Measurements from ENCODE around the gene RITA1. TPM values are rescaled to one million over a fixed set of nuclear protein-coding genes. Genes with fewer than 3 reads are reported as not detected.

RITA1 gene
- total and polyA plus RNA-seq, 10 of the 15 experiments (the other 5 are each of a cell fraction or from before 2014, with no cell fraction given), result 2.3 to 39.9 (median 24.8) TPM

- H2AFZ ChIP-seq (ENCODE audit: control insufficient read depth, low read depth, low read length), result peak overlapping the region; percentile 97
- TF ChIP-seq SUPT20H (IDR thresholded peaks at IDR 0.05; ENCODE audit: borderline replicate concordance, control insufficient read depth, low read depth, low read length) (no peak), POLR2AphosphoS2 (IDR thresholded peaks at IDR 0.05; ENCODE audit: low read depth, low read length) (no peak), ZNF217 (IDR thresholded peaks at IDR 0.05) (peak; percentile 78; the same call in 1 of the 2 replicates), ATF7 (IDR thresholded peaks at IDR 0.05; ENCODE audit: low read depth) (no peak), ZBTB40 (IDR thresholded peaks at IDR 0.05; ENCODE audit: borderline replicate concordance) (no peak), BACH1 (IDR thresholded peaks at IDR 0.05; ENCODE audit: borderline replicate concordance) (no peak), MXI1 (IDR thresholded peaks at IDR 0.05; ENCODE audit: low read depth, low read length) (peak; percentile 32; the same call in 1 of the 2 replicates), MAX (IDR thresholded peaks at IDR 0.05; ENCODE audit: low read depth, low read length) (no peak), CUX1 (IDR thresholded peaks at IDR 0.05; ENCODE audit: insufficient replicate concordance, low read depth, low read length) (no peak), RAD51 (IDR thresholded peaks at IDR 0.05) (peak; percentile 67)
Measured at GRCh38 chr12:113186033-113186365, 478 bp downstream of the RITA1 start.

More at GRCh38 chr12:113186033-113186365, 478 bp downstream of the RITA1 start:
- SMC1A ChIA-PET (ENCODE audit: uncharacterized antibody, unreplicated experiment), result interaction anchor here (0.8 to 4.4 kb wide), 10 partner anchors 9 to 236 kb away, joined by 3 to 24 read pairs (median 6); partner anchors contain the start of genes SDSL and SLC8B1
- ATAC-seq (peak; percentile 7), FAIRE-seq (no peak), DNase-seq (ENCODE audit: low read depth, low spot score) (no peak)
- Histone ChIP-seq H3K4me1 (ENCODE audit: control insufficient read depth, insufficient read depth, low read length) (peaks cover 9% of the 10 kb centered on the region), H3K9me3 (replicated peaks; ENCODE audit: control insufficient read depth, insufficient read depth, low read length) (no peaks in the 10 kb centered on the region), H3K27me3 (replicated peaks in 1 of 2; ENCODE audit: control insufficient read depth in 2 of 2, insufficient read depth in 2 of 2, low read length in 1 of 2) (no peaks in the 10 kb centered on the region), H3K27ac (ENCODE audit: control insufficient read depth, insufficient read depth) (peak overlapping the region; percentile 94), H4K20me1 (ENCODE audit: control insufficient read depth, insufficient read depth) (no peaks in the 10 kb centered on the region), H3K4me2 (ENCODE audit: control insufficient read depth, insufficient read depth) (peak overlapping the region; percentile 93), H3K36me3 (ENCODE audit: control insufficient read depth in 2 of 2, insufficient read depth in 2 of 2, low read length in 1 of 2) (peaks cover 3 to 15% of the 10 kb centered on the region in 2 experiments; a peak in 3 of 4 replicates), H3K79me2 (ENCODE audit: control insufficient read depth, insufficient read depth, low read length) (peaks cover 49% of the 10 kb centered on the region), H3K4me3 (peak overlapping the region; percentile 86), H3K9ac (ENCODE audit: control insufficient read depth, insufficient read depth, low read length) (peak overlapping the region; percentile 97)
- RAD21 ChIA-PET (ENCODE audit: unreplicated experiment), result interaction anchor here (0.6 to 2.4 kb wide), 6 partner anchors 8 to 1088 kb away, joined by 3 to 10 read pairs (median 4); no protein-coding TSS in a partner anchor
- in situ Hi-C loops (cut with MboI) (no loop called here), intact Hi-C loops (cut with micrococcal nuclease; ENCODE audit: unreplicated experiment) (loop anchor here (2.0 to 5.0 kb wide), 3 partner anchors 23 to 236 kb away; partner anchors contain the start of genes SDSL and TPCN1)
- CTCF ChIA-PET, result interaction anchor here (0.7 to 3.9 kb wide), 7 partner anchors 10 to 193 kb away, joined by 3 to 24 read pairs (median 7); no protein-coding TSS in a partner anchor
- WGBS (ENCODE audit: insufficient coverage, insufficient replicate concordance, low lambda C conversion rate, missing lambda C conversion rate), result 10% methylated on average over 11 of the region's 11 CpGs
- no TSS peak for BruUV-seq (replicated peaks)
- POLR2A ChIA-PET, result interaction anchor here (0.6 to 2.9 kb wide), 7 partner anchors 14 to 121 kb away, joined by 3 to 21 read pairs (median 3); partner anchors contain the start of gene TPCN1
